Left lung (tissue), 10 donors: ENCODE results near the gene RBM39. TPM values are rescaled to one million over a fixed set of nuclear protein-coding genes. Genes with fewer than 3 reads are reported as not detected.
"Not testable (repeated sequence)": the region's sequence is repeated elsewhere in the genome, so short reads cannot be mapped to it uniquely, and the experiment has no call there.

Experiments
- ATAC-seq: fragments of 200-7000 bp; cut with Tn5 transposase; one replicate; pipeline ENCODE4 v1.9.1; 2020; ENCODE audit warnings: moderate library complexity
- DNase-seq, 4 donors: peaks; one replicate each; pipeline ENCODE4 v3.0.0-alpha.2; 2013 to 2020
- H3K27ac ChIP-seq, 2 donors: fragments of 200-600 bp; sonication (generic) in 1 of 2; one replicate each; pipeline versions ENCODE4 v1.5.0 to v1.8.0; 2020 to 2021
- H3K27me3 ChIP-seq, 2 donors: fragments of 200-600 bp; sonication (generic) in 1 of 2; one replicate each; pipeline versions ENCODE4 v1.5.0 to v1.8.0; 2020 to 2021
- H3K36me3 ChIP-seq, 2 donors: fragments of 200-600 bp; sonication (generic) in 1 of 2; one replicate each; pipeline versions ENCODE4 v1.5.0 to v1.8.0; 2020 to 2021
- H3K4me1 ChIP-seq, 2 donors: fragments of 200-600 bp; one replicate each; pipeline ENCODE4 v1.8.0; 2021
- H3K4me3 ChIP-seq, 2 donors: fragments of 200-600 bp; sonication (generic) in 1 of 2; one replicate each; pipeline versions ENCODE4 v1.5.0 to v1.8.0; 2020 to 2021; ENCODE audit warnings: mild to moderate bottlenecking in 1 of 2
- H3K9me3 ChIP-seq, 2 donors: fragments of 200-600 bp; sonication (generic) in 1 of 2; one replicate each; pipeline versions ENCODE4 v1.5.0 to v1.8.0; 2020 to 2021
- intact Hi-C, 2 donors: fragments of 100-400 bp; cut with DNase I; formaldehyde crosslinking; loops; one replicate each; pipeline versions ENCODE4 v1.11.2 to v1.14.2; 2022
- polyA plus RNA-seq, 6 donors: library from polyadenylated mRNA; unstranded; fragments of 120-200 nt; gene quantifications; one replicate each; pipeline ENCODE4 v1.2.1, GENCODE V29; 2013; ENCODE audit not compliant: insufficient read length in 6 of 6
- total RNA-seq, 2 donors: library from RNA; stranded (reverse); fragmentation: NEBNext Ultra II Directional; extraction: Animal tissue kit (Norgen Biotek cat#: 25700); gene quantifications; one replicate each; pipeline ENCODE4 v1.2.1, GENCODE V29; 2021
- TF ChIP-seq, protein P1 (sequence below), 2 donors: fragments of 200-600 bp; sonication (generic) in 1 of 2; IDR thresholded peaks; one replicate each; pipeline versions ENCODE4 v1.5.0 to v1.8.0; 2021; ENCODE audit warnings: antibody characterized with exemption in 2 of 2
- donor health status: DM: no; HTN: yes; CAD: no.
- donor health status: DM: no; HTN: no; CAD: no.

Gene RBM39
- total and polyA plus RNA-seq, 8 donors: 242 to 744 (median 685) TPM

DNA sequence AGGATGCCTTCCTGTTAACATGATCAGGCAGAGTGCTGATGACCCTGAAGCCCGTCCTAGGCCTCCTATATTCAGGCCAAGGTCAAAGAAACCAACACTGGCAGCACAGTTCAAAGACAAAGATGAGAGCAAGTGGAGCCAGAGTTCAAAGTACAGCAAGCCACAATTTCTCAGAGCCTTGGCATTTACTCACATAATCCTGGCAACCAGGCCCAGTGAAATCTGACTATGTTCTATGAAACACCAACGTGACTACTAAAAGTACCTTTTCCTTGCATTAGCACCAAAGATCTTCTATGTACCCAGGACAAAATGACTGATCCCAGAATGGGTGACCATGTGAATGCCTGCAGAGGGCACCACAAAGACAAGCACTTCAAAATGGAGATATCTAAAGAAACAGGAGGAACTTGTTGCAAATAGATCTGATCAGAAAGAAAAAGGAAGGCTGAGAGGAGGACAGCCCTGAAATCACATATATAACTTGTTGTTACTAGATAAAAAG lies 46.8 kb downstream of the RBM39 start:
- intact Hi-C loops: no loop called here

DNA sequence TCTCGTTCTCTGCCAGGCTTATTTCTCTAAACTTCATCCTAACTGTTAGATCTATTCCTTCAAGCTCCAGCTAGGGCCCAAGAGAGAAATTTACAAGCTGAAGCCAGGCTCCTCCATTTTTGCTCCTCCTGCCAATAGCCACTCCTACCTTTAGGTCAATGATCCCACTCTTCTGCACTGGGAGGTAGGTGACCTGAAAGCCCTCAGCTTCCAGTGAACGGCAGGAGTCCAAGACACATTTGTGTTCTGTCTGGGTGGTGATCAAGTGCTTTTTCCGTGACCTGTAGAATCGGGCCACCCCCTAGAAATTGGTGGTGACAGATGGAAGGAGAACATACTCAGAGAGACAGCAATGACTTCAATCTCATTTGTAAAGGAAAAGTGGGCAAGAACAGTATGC lies 51.8 kb downstream of the RBM39 start:
- Histone ChIP-seq H3K4me1 (no peaks in the 10 kb centered on the region), H3K36me3 (peaks cover 0 to 94% of the 10 kb centered on the region in 2 donors), H3K27ac (no peak overlapping the region), H3K4me3 (no peak overlapping the region), H3K9me3 (no peaks in the 10 kb centered on the region), H3K27me3 (no peaks in the 10 kb centered on the region)
- ATAC-seq (no peak), DNase-seq (no peak)
- TF ChIP-seq, protein P1, sequence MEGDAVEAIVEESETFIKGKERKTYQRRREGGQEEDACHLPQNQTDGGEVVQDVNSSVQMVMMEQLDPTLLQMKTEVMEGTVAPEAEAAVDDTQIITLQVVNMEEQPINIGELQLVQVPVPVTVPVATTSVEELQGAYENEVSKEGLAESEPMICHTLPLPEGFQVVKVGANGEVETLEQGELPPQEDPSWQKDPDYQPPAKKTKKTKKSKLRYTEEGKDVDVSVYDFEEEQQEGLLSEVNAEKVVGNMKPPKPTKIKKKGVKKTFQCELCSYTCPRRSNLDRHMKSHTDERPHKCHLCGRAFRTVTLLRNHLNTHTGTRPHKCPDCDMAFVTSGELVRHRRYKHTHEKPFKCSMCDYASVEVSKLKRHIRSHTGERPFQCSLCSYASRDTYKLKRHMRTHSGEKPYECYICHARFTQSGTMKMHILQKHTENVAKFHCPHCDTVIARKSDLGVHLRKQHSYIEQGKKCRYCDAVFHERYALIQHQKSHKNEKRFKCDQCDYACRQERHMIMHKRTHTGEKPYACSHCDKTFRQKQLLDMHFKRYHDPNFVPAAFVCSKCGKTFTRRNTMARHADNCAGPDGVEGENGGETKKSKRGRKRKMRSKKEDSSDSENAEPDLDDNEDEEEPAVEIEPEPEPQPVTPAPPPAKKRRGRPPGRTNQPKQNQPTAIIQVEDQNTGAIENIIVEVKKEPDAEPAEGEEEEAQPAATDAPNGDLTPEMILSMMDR (IDR thresholded peaks at IDR 0.05): no peak
- intact Hi-C loops: no loop called here

More for the DNA sequence above, 46.8 kb downstream of the RBM39 start:
- H3K36me3 ChIP-seq: peaks cover 0 to 48% of the 10 kb centered on the region in 2 donors
- ATAC-seq: no peak
- no peaks in the 10 kb centered on the region for H3K9me3 ChIP-seq
- DNase-seq: no peak
- no peaks in the 10 kb centered on the region for H3K27me3 ChIP-seq
- TF ChIP-seq, protein P1 (IDR thresholded peaks at IDR 0.05): no peak
- no peak overlapping the region for H3K27ac ChIP-seq
- peaks cover 10 to 22% of the 10 kb centered on the region in 2 donors for H3K4me1 ChIP-seq
- no peak overlapping the region for H3K4me3 ChIP-seq

DNA sequence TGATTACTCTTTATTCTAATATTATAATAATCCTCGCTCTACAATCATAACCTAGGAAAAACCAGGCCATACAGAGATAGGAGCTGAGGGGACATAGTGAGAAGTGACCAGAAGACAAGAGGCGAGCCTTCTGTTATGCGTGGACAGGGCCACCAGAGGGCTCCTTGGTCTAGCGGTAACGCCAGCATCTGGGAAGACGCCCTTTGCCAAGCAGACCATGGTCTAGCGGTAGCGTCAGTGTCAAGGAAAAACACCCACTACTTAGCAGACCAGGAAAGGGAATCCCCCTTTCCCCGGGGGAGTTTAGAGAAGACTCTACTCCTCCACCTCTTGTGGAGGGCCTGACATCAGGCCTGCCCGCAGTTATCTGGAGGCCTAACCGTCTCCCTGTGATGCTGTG lies 55.2 kb downstream of the RBM39 start:
- H3K36me3 ChIP-seq: peaks cover 0 to 84% of the 10 kb centered on the region in 2 donors
- H3K27me3 ChIP-seq, ATAC-seq, H3K9me3 ChIP-seq, H3K4me3 ChIP-seq, DNase-seq, H3K4me1 ChIP-seq, H3K27ac ChIP-seq, intact Hi-C loops: not testable (repeated sequence)

DNA sequence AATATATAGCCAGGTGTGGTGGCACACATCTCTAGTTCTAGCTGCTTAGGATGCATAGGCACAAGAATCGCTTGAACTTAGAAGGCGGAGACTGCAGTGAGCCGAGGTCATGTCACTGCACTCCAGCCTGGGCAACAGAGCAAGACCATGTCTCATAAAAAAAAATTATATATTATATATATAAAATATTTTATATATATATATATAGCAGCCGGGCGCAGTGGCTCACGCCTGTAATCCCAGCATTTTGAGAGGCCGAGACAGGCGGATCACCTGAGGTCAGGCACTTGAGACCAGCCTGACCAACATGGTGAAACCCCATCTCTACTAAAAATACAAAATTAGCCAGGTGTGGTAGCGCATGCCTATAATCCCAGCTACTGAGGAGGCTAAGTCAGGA lies 56.7 kb downstream of the RBM39 start:
- intact Hi-C loops, DNase-seq, H3K4me3 ChIP-seq, H3K4me1 ChIP-seq, H3K27ac ChIP-seq, H3K9me3 ChIP-seq, H3K27me3 ChIP-seq, ATAC-seq: not testable (repeated sequence)
- H3K36me3 ChIP-seq: peaks cover 0 to 74% of the 10 kb centered on the region in 2 donors

DNA sequence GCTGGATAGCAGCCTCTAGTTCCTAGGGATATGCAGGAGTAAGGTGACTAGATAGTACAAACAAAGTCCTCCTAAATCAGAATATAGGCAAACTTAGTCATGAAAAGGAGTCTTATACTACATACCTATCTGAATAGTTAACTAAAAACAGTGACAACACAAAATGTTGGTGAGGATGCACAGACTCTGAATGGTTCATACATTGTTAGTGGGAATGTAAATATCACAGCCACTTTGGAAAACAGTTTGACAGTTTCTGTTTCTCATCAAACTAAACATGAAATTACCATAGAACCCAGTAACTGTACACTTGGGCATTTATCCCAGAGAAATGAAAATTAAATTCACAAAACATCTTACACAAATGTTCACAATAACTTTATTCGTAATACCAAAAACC lies 60.1 kb downstream of the RBM39 start:
- H3K4me3 ChIP-seq: no peak overlapping the region
- no peaks in the 10 kb centered on the region for H3K27me3 ChIP-seq
- ATAC-seq (no peak), DNase-seq (no peak)
- no peak overlapping the region for H3K27ac ChIP-seq
- intact Hi-C loops: no loop called here
- no peaks in the 10 kb centered on the region for H3K9me3 ChIP-seq
- TF ChIP-seq, protein P1 (IDR thresholded peaks at IDR 0.05): no peak
- H3K36me3 ChIP-seq: peaks cover 0 to 73% of the 10 kb centered on the region in 2 donors
- H3K4me1 ChIP-seq: peaks cover 0 to 8% of the 10 kb centered on the region in 2 donors

DNA sequence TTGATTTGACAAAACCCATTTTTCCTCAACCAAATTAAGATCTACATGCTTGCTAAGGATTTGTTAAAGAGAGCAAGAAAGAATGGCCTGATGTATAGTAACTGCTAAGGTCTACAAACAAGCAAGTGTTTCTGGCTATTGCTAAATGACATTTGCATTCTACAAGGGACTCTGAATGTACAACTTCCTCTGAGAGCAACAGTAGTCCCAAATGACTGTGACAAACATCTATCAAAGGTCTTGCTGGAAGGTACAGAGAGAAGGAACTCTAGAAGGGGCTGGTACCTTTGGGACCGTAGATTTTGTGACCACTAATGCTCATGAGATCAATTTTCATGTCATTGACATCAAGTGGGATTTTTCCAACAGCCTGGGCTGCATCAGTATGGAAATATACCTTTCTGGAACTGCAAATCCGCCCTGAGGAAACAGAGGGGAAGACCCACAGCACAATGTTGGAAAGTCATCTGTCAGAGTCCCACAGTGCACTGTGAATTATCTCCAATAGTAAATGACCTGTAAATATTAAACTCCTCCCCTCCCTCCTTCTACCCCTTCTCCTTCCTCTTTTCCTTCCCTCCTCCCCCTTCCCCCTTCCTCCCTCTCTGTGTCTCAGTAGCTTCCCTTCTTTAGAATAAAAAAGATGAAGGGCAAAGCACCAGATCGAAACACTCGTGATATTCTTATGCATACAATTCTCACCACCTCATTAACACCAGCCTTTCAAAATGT lies 61.4 kb downstream of the RBM39 start:
- DNase-seq (no peak), ATAC-seq (no peak)
- Histone ChIP-seq H3K4me1 (peaks cover 0 to 8% of the 10 kb centered on the region in 2 donors), H3K36me3 (peaks cover 0 to 69% of the 10 kb centered on the region in 2 donors), H3K4me3 (no peak overlapping the region), H3K27me3 (no peaks in the 10 kb centered on the region), H3K27ac (peak overlapping the region in 1 of 2 donors; percentile 1), H3K9me3 (no peaks in the 10 kb centered on the region)
- TF ChIP-seq, protein P1 (IDR thresholded peaks at IDR 0.05): no peak
- intact Hi-C loops: no loop called here
